Measurements from ENCODE around the gene FAM76B. TPM values are rescaled to one million over a fixed set of nuclear protein-coding genes. Genes with fewer than 3 reads are reported as not detected.

FAM76B gene
- polyA plus RNA-seq, 1 donor (not counting 4 experiments of a cell fraction or from before 2014, with no cell fraction given), result 17.4 TPM

- no peak for TF ChIP-seq EZH2 (IDR thresholded peaks at IDR 0.05; ENCODE audit: low read length)
- no peak for TF ChIP-seq CTCF (optimal IDR thresholded peaks at IDR 0.05 in 1 of 3, IDR thresholded peaks at IDR 0.05 in 1 of 3, conservative IDR thresholded peaks at IDR 0.05 in 1 of 3; ENCODE audit: extremely low read depth in 1 of 3, insufficient read depth in 2 of 3, low read length in 3 of 3)
- DNase-seq (ENCODE audit: low read depth, low spot score) (no peak), FAIRE-seq (no peak)
- dilution Hi-C loops (cut with MboI; ENCODE audit: extremely low pct_ligation_motif_present, low sequenced_read_pairs), result no loop called here
- H3K9ac ChIP-seq (ENCODE audit: control insufficient read depth, extremely low read depth, insufficient read depth, low read length), result no peak overlapping the region
- H3K36me3 ChIP-seq (ENCODE audit: control insufficient read depth in 2 of 2, extremely low read depth in 1 of 2, insufficient read depth in 2 of 2, low read length in 2 of 2), result peaks cover 0 to 1% of the 10 kb centered on the region in 2 experiments
- no peaks in the 10 kb centered on the region for H3K79me2 ChIP-seq (ENCODE audit: control insufficient read depth, insufficient read depth, low read length)
- H3K9me1 ChIP-seq (ENCODE audit: control insufficient read depth, extremely low read depth, insufficient read depth, low read length), result no peaks in the 10 kb centered on the region
- no peak overlapping the region for H3K4me3 ChIP-seq (ENCODE audit: control insufficient read depth in 2 of 3, extremely low read depth in 1 of 3, insufficient read depth in 2 of 3, low read depth in 1 of 3, low read length in 3 of 3)
- H3K4me2 ChIP-seq (ENCODE audit: control insufficient read depth, extremely low read depth, insufficient read depth, low read depth, low read length), result no peak overlapping the region
- no peak overlapping the region for H3K27ac ChIP-seq (ENCODE audit: control insufficient read depth, insufficient read depth, low read length)
- H2AFZ ChIP-seq (ENCODE audit: control insufficient read depth, low read length), result no peak overlapping the region
- no peaks in the 10 kb centered on the region for H3K27me3 ChIP-seq (ENCODE audit: control insufficient read depth, extremely low read depth, insufficient read depth, low read length)
- no peaks in the 10 kb centered on the region for H3K4me1 ChIP-seq (ENCODE audit: control insufficient read depth, extremely low read depth, insufficient read depth, low read length)
- H4K20me1 ChIP-seq (ENCODE audit: control insufficient read depth, extremely low read depth, insufficient read depth, low read length), result no peaks in the 10 kb centered on the region
- no peaks in the 10 kb centered on the region for H3K9me3 ChIP-seq (ENCODE audit: control insufficient read depth, low read depth, low read length)
These were observed 22.9 kb downstream of the FAM76B start for GRCh38 chr11:95766701-95767100.

- dilution Hi-C loops (cut with MboI; ENCODE audit: extremely low pct_ligation_motif_present, low sequenced_read_pairs), result no loop called here
- H3K4me1 ChIP-seq (ENCODE audit: control insufficient read depth, extremely low read depth, insufficient read depth, low read length), result no peaks in the 10 kb centered on the region
- TF ChIP-seq CTCF (optimal IDR thresholded peaks at IDR 0.05 in 1 of 3, IDR thresholded peaks at IDR 0.05 in 1 of 3, conservative IDR thresholded peaks at IDR 0.05 in 1 of 3; ENCODE audit: extremely low read depth in 1 of 3, insufficient read depth in 2 of 3, low read length in 3 of 3), result peak in 2 of 3 experiments; percentile 18 to 53
- TF ChIP-seq EZH2 (IDR thresholded peaks at IDR 0.05; ENCODE audit: low read length), result no peak
- no peak overlapping the region for H3K4me2 ChIP-seq (ENCODE audit: control insufficient read depth, extremely low read depth, insufficient read depth, low read depth, low read length)
- H3K27me3 ChIP-seq (ENCODE audit: control insufficient read depth, extremely low read depth, insufficient read depth, low read length), result no peaks in the 10 kb centered on the region
- H3K36me3 ChIP-seq (ENCODE audit: control insufficient read depth in 2 of 2, extremely low read depth in 1 of 2, insufficient read depth in 2 of 2, low read length in 2 of 2), result no peaks in the 10 kb centered on the region
- DNase-seq (ENCODE audit: low read depth, low spot score) (no peak), FAIRE-seq (no peak)
- H2AFZ ChIP-seq (ENCODE audit: control insufficient read depth, low read length), result no peak overlapping the region
- H3K27ac ChIP-seq (ENCODE audit: control insufficient read depth, insufficient read depth, low read length), result no peak overlapping the region
- H3K9me1 ChIP-seq (ENCODE audit: control insufficient read depth, extremely low read depth, insufficient read depth, low read length), result no peaks in the 10 kb centered on the region
- H3K9ac ChIP-seq (ENCODE audit: control insufficient read depth, extremely low read depth, insufficient read depth, low read length), result no peak overlapping the region
- H3K9me3 ChIP-seq (ENCODE audit: control insufficient read depth, low read depth, low read length), result no peaks in the 10 kb centered on the region
- no peaks in the 10 kb centered on the region for H4K20me1 ChIP-seq (ENCODE audit: control insufficient read depth, extremely low read depth, insufficient read depth, low read length)
- H3K79me2 ChIP-seq (ENCODE audit: control insufficient read depth, insufficient read depth, low read length), result no peaks in the 10 kb centered on the region
- H3K4me3 ChIP-seq (ENCODE audit: control insufficient read depth in 2 of 3, extremely low read depth in 1 of 3, insufficient read depth in 2 of 3, low read depth in 1 of 3, low read length in 3 of 3), result no peak overlapping the region
These were observed 25.2 kb downstream of the FAM76B start for GRCh38 chr11:95764267-95764898.

Data from keratinocyte (primary cell).